Measurements from ENCODE around the gene HADHA.

HADHA gene

DNA sequence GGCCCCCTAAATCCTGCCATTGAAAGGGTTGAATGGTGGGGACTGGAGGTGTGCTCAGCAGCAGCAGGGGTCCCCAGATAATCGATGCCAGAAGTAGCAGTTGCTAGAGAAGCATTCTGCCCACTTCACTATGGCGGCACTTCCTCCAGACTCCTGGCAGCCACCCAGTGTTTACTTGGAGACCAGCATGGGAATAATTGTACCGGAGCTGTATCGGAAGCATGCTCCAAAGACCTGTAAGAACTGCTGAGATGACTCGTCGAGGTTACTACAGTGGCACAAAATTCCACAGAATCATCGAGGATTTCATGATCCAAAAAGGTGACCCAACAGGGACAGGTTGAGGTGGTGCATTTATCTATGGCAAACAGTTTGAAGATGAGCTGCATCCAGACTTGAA, 82.5 kb downstream of the HADHA start:
- H3K36me3 ChIP-seq = no peaks in the 10 kb centered on the region
- H4K20me1 ChIP-seq = no peaks in the 10 kb centered on the region
- no peaks in the 10 kb centered on the region for H3K4me1 ChIP-seq
- no peak overlapping the region for H3K27ac ChIP-seq
- no peak for TF ChIP-seq Cebpa-rat (IDR thresholded peaks at IDR 0.05)
- no peaks in the 10 kb centered on the region for H3K27me3 ChIP-seq
- H3K4me2 ChIP-seq = no peak overlapping the region
- H3K4me3 ChIP-seq = no peak overlapping the region
- no peak overlapping the region for H3K9ac ChIP-seq
- peaks cover 0 to 3% (median 0%) of the 10 kb centered on the region in 11 experiments; a peak in 1 of 22 replicates for H3K9me3 ChIP-seq (replicated peaks in 1 of 11)

DNA sequence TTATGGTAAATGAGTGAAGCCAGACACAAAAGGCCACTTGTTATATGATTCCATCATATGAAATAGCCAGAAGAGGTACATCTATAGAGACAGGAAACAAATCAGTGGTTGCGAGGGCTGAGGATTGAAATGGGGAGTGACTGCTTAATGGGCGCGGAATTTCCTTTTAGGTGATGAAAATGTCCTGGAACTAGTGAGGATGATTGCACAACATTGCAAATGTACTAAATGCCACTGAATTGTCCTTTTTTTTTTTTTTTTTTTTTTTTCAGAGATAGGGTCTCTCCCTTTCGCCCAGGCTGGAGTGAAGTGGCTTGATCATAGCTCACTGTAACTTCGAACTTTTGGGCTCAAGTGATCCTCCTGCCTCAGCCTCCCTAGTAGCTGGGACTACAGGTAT, 86.9 kb downstream of the HADHA start:
- Histone ChIP-seq H3K27me3 (no peaks in the 10 kb centered on the region), H3K4me1 (no peaks in the 10 kb centered on the region), H3K27ac (no peak overlapping the region), H3K4me2 (no peak overlapping the region), H3K4me3 (no peak overlapping the region), H4K20me1 (no peaks in the 10 kb centered on the region), H3K9me3 (replicated peaks in 1 of 11) (peaks cover 7 to 23% (median 14%) of the 10 kb centered on the region in 11 experiments; a peak in 20 of 22 replicates), H3K36me3 (no peaks in the 10 kb centered on the region), H3K9ac (no peak overlapping the region)
- 0 out of 22 replicates have a peak, but pooled peaks of 1 of the 11 experiments have one; percentile 25 for TF ChIP-seq Cebpa-rat (IDR thresholded peaks at IDR 0.05)

DNA sequence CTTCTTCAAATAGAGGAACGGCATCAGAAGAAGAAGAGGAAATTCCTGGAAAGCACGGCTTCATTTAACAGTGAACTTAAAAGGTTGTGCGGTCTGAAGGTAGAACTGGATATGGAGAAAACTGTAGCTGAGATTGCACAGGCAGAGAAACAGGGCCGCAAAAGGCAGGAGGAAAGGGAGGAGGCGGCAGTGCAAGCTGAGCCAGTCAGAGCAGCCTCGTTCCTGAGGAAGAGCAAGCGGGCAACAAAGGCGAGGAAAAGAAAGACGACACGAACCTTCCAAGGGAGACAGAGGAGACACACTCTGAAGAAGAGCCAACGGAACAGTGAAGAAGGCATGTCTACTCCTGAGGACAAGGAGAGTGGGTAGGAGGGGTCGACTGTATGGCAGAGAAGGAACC, 94.2 kb downstream of the HADHA start:
- Histone ChIP-seq H3K27ac (no peak overlapping the region), H3K9ac (no peak overlapping the region), H4K20me1 (no peaks in the 10 kb centered on the region; a peak in 1 of 22 replicates), H3K4me2 (no peak overlapping the region), H3K27me3 (no peaks in the 10 kb centered on the region), H3K9me3 (replicated peaks in 1 of 11) (peaks cover 7 to 23% (median 13%) of the 10 kb centered on the region in 11 experiments; a peak in 20 of 22 replicates), H3K4me1 (no peaks in the 10 kb centered on the region), H3K4me3 (no peak overlapping the region), H3K36me3 (no peaks in the 10 kb centered on the region)
- TF ChIP-seq Cebpa-rat (IDR thresholded peaks at IDR 0.05) = no peak

DNA sequence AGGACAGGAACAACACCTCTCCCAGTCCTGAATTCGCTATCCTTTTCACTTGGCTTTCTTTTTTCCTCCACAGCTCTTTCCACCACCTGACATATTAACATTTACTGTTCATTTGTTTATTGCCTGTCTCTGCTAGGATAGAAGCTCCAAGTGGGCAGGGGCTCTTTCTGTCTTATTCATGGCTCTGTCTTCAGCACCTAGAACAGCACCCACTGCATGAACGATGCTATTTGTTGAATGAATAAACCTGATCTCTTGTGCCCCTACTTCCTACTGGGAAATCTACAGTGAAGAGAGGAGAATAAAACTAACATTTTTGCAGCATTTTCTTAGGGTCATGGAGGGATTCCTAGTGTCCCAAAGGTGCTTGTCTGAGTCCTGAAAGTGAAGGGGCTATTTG, 95.9 kb downstream of the HADHA start:
- no peak for TF ChIP-seq Cebpa-rat (IDR thresholded peaks at IDR 0.05)
- Histone ChIP-seq H4K20me1 (peaks cover 0 to 4% (median 0%) of the 10 kb centered on the region in 11 experiments; a peak in 1 of 22 replicates), H3K4me3 (no peak overlapping the region), H3K27ac (no peak overlapping the region), H3K9ac (no peak overlapping the region), H3K27me3 (no peaks in the 10 kb centered on the region), H3K9me3 (replicated peaks in 1 of 11) (peaks cover 0 to 7% (median 3%) of the 10 kb centered on the region in 11 experiments; a peak in 12 of 22 replicates), H3K4me1 (peaks cover 9 to 15% (median 14%) of the 10 kb centered on the region in 10 experiments; a peak in 18 of 20 replicates), H3K4me2 (no peak overlapping the region), H3K36me3 (no peaks in the 10 kb centered on the region)

GRCh38 chr2:26144953-26145680, 99.3 kb downstream of the HADHA start:
- Histone ChIP-seq H3K4me2 (peak overlapping the region in 2 of 11 experiments; percentile 52 to 73; a peak in 1 of 22 replicates), H3K4me3 (no peak overlapping the region), H3K27ac (no peak overlapping the region), H4K20me1 (peaks cover 0 to 16% (median 0%) of the 10 kb centered on the region in 11 experiments; a peak in 1 of 22 replicates), H3K27me3 (no peaks in the 10 kb centered on the region), H3K4me1 (peaks cover 9 to 21% (median 15%) of the 10 kb centered on the region in 10 experiments; a peak in 18 of 20 replicates), H3K9me3 (replicated peaks in 1 of 11) (no peaks in the 10 kb centered on the region), H3K9ac (no peak overlapping the region), H3K36me3 (no peaks in the 10 kb centered on the region)
- no peak for TF ChIP-seq Cebpa-rat (IDR thresholded peaks at IDR 0.05)

- peaks cover 9 to 21% (median 15%) of the 10 kb centered on the region in 10 experiments; a peak in 18 of 20 replicates for H3K4me1 ChIP-seq
- no peaks in the 10 kb centered on the region for H3K9me3 ChIP-seq (replicated peaks in 1 of 11)
- H4K20me1 ChIP-seq = peaks cover 0 to 24% (median 0%) of the 10 kb centered on the region in 11 experiments; a peak in 4 of 22 replicates
- H3K27ac ChIP-seq = peak overlapping the region in 1 of 11 experiments; percentile 11; a peak in 1 of 22 replicates
- H3K36me3 ChIP-seq = no peaks in the 10 kb centered on the region
- no peaks in the 10 kb centered on the region for H3K27me3 ChIP-seq
- no peak overlapping the region for H3K9ac ChIP-seq
- H3K4me3 ChIP-seq = no peak overlapping the region
- peak overlapping the region in 9 of 11 experiments; percentile 0 to 73 (median 33); a peak in 14 of 22 replicates for H3K4me2 ChIP-seq
- TF ChIP-seq Cebpa-rat (IDR thresholded peaks at IDR 0.05) = no peak
Observed at GRCh38 chr2:26144031-26144430, 100.4 kb downstream of the HADHA start.

GRCh38 chr2:26141145-26141769, 103.2 kb downstream of the HADHA start:
- no peak for TF ChIP-seq Cebpa-rat (IDR thresholded peaks at IDR 0.05)
- Histone ChIP-seq H3K27me3 (no peaks in the 10 kb centered on the region), H3K27ac (no peak overlapping the region), H4K20me1 (peaks cover 0 to 32% (median 0%) of the 10 kb centered on the region in 11 experiments; a peak in 5 of 22 replicates), H3K4me1 (peaks cover 9 to 21% (median 15%) of the 10 kb centered on the region in 10 experiments; a peak in 18 of 20 replicates), H3K36me3 (peaks cover 12 to 18% (median 15%) of the 10 kb centered on the region in 11 experiments; a peak in 21 of 22 replicates), H3K4me2 (no peak overlapping the region), H3K9ac (no peak overlapping the region), H3K9me3 (replicated peaks in 1 of 11) (no peaks in the 10 kb centered on the region), H3K4me3 (no peak overlapping the region)

All from BLaER1 treated with 17β-estradiol and CSF1 and Interleukin-3, amounts not matched to agents 10 nM and 100 nM (cell line).